Brain microvascular endothelial cell (primary cell): ENCODE measurements around the gene ANLN.

Experiments
- DNase-seq: peaks from one replicate; pipeline ENCODE4 v3.0.0-alpha.2; 2020
- H3K27ac ChIP-seq: fragments of 250-450 bp; sonication (Bioruptor Pico); 2 replicates; pipeline ENCODE4 v1.5.1; 2020; ENCODE audit warnings: mild to moderate bottlenecking, moderate library complexity
- H3K27me3 ChIP-seq: fragments of 250-450 bp; sonication (Bioruptor Pico); replicated peaks from 2 replicates; pipeline ENCODE4 v1.5.1; 2020; ENCODE audit warnings: mild to moderate bottlenecking
- H3K36me3 ChIP-seq: fragments of 250-450 bp; sonication (Bioruptor Pico); replicated peaks from 2 replicates; pipeline ENCODE4 v1.5.1; 2020; ENCODE audit warnings: mild to moderate bottlenecking
- H3K4me3 ChIP-seq: 2 replicates; pipeline ENCODE4 v1.5.1; 2011; ENCODE audit warnings: low read depth, mild to moderate bottlenecking, control low read depth, low read length, moderate library complexity
- CTCF ChIP-seq: IDR thresholded peaks from 2 replicates; pipeline ENCODE4 v1.5.1; 2011; ENCODE audit warnings: low read depth, mild to moderate bottlenecking, moderate library complexity, low read length, control low read depth, inconsistent platforms; ENCODE audit errors: missing control alignments
- in situ Hi-C: cut with HindIII; loops from 2 replicates; pipeline ENCODE4 v1.10.0; 2017; ENCODE audit warnings: low sequenced_read_pairs, low pct_ligation_motif_present

The ANLN gene

GRCh38 chr7:36361227-36361626 is 28.4 kb upstream of the ANLN start:
- Histone ChIP-seq H3K27ac (no peak overlapping the region), H3K27me3 (no peaks in the 10 kb centered on the region), H3K36me3 (no peaks in the 10 kb centered on the region), H3K4me3 (no peak overlapping the region)
- TF ChIP-seq CTCF: no peak
- no peak for DNase-seq
- in situ Hi-C loops: no loop called here

GRCh38 chr7:36363515-36363914 is 26.1 kb upstream of the ANLN start:
- no peak for DNase-seq
- no peaks in the 10 kb centered on the region for H3K27me3 ChIP-seq
- no peak overlapping the region for H3K27ac ChIP-seq
- in situ Hi-C loops: no loop called here
- no peak overlapping the region for H3K4me3 ChIP-seq
- H3K36me3 ChIP-seq: no peaks in the 10 kb centered on the region
- TF ChIP-seq CTCF: no peak

- no peak for DNase-seq
- peak overlapping the region; percentile 82 for H3K4me3 ChIP-seq
- no peaks in the 10 kb centered on the region for H3K27me3 ChIP-seq
- in situ Hi-C loops: no loop called here
- no peaks in the 10 kb centered on the region for H3K36me3 ChIP-seq
- H3K27ac ChIP-seq: no peak overlapping the region
- TF ChIP-seq CTCF: no peak
These were observed 23.5 kb upstream of the ANLN start for GRCh38 chr7:36366005-36366717.

- H3K27me3 ChIP-seq: no peaks in the 10 kb centered on the region
- H3K36me3 ChIP-seq: no peaks in the 10 kb centered on the region
- peak; percentile 68 for DNase-seq
- peak; percentile 63 for TF ChIP-seq CTCF
- peak overlapping the region; percentile 14 for H3K27ac ChIP-seq
- peak overlapping the region; percentile 82 for H3K4me3 ChIP-seq
- in situ Hi-C loops: no loop called here
These were observed 22.7 kb upstream of the ANLN start for GRCh38 chr7:36366718-36367560.

GRCh38 chr7:36367561-36368077 is 22.0 kb upstream of the ANLN start:
- peak overlapping the region; percentile 82 for H3K4me3 ChIP-seq
- no peak overlapping the region for H3K27ac ChIP-seq

More at GRCh38 chr7:36367561-36368077, 22.0 kb upstream of the ANLN start:
- TF ChIP-seq CTCF: no peak
- Histone ChIP-seq H3K27me3 (no peaks in the 10 kb centered on the region), H3K36me3 (no peaks in the 10 kb centered on the region)
- DNase-seq: no peak
- in situ Hi-C loops: no loop called here
